Subcutaneous adipose tissue (tissue), 4 donors: ENCODE measurements around the gene SFTA2. TPM values are rescaled to one million over a fixed set of nuclear protein-coding genes. Genes with fewer than 3 reads are reported as not detected.

Experiments used
- CTCF ChIP-seq: fragments of 450-650 bp; IDR thresholded peaks from one replicate; pipeline ENCODE4 v1.5.1; 2016; ENCODE audit warnings: low read depth, mild to moderate bottlenecking, control low read depth, antibody characterized with exemption, moderate library complexity
- total RNA-seq, 4 donors: library from RNA; depleted of rRNA; stranded (reverse); fragments of >200 nt; gene quantifications; one replicate each; pipeline ENCODE4 v1.1.0, GENCODE V29; 2016

SFTA2 gene
- total RNA-seq, 4 donors from 2014 or later, result not detected

DNA sequence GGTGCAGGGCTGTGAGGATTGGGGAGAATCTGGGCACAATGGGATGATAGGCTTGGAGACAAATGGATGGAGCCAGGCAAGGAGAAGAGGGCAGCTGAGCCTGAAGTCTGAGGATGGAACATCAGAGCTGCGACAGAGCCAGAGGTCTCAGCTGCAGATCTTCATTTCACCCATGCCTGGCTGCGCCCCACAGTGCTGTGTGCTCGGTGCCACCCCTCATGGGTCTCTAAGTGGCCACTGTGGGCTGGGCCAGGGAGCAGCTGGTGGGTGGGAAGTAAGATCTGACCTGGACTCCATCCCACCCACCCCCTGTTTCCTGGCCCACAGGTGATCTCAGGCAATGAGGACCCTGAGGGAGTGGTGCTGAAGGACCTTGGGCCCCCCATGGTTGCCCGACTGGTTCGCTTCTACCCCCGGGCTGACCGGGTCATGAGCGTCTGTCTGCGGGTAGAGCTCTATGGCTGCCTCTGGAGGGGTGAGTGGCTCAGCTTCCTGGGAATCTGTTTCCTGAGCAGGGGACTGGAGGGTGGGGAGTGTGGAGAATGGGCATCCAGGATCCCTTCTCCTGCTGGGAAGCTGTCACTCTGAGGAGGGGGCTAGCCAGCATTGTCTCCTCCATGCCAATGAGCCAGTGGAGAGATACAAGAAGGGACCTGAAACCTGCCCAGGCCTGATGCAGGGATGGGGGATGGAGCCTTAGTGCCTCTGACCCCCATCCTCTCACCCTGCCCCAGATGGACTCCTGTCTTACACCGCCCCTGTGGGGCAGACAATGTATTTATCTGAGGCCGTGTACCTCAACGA, 41.1 kb downstream of the SFTA2 start:
- no peak for TF ChIP-seq CTCF

GRCh38 chr6:30889921-30890645, 41.9 kb downstream of the SFTA2 start:
- TF ChIP-seq CTCF, result no peak

DNA sequence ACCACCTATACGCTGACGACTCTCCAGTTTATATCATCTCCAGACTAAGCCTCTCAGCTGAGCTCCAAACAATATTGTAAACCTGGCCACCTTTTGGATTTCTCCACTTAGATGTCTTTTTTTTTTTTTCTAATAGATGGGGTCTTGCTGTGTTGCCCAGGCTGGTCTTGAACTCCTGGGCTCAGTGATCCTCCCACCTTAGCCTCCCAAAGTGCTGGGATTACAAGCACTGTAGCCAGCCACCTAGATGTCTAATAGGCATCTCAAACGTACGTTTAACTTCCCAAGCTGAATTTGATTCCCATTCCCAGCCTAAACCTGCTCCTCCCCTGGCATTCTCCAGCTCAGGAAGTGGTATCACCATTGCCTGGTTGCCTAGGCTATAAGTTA, 42.5 kb downstream of the SFTA2 start:
- TF ChIP-seq CTCF, result no peak

DNA sequence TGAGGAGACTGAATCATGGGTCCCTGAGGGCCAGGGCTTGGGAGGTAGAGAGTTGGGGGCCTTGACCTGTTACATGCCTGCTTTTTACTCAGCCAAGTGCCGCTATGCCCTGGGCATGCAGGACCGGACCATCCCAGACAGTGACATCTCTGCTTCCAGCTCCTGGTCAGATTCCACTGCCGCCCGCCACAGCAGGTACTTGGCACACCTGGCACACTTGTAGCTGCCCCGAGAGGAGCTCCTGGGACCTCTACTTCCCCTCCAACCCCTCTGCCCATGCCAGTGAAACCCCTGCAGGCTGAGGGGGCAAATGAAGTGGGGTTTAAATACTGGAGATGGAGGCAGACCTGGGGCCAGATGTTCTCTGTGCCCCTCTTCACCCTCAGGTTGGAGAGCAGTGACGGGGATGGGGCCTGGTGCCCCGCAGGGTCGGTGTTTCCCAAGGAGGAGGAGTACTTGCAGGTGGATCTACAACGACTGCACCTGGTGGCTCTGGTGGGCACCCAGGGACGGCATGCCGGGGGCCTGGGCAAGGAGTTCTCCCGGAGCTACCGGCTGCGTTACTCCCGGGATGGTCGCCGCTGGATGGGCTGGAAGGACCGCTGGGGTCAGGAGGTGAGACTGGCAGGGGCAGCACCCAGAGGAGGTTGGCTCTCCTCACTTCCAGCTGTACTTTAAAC, 43.0 kb downstream of the SFTA2 start:
- no peak for TF ChIP-seq CTCF

GRCh38 chr6:30887901-30888815, 43.8 kb downstream of the SFTA2 start:
- no peak for TF ChIP-seq CTCF

- no peak for TF ChIP-seq CTCF
These were observed 45.1 kb downstream of the SFTA2 start for GRCh38 chr6:30886897-30887255.
